A549 (cell line): ENCODE results near the gene A2ML1. TPM values are rescaled to one million over a fixed set of nuclear protein-coding genes. Genes with fewer than 3 reads are reported as not detected.

Source experiments
- ATAC-seq, 2 experiments: fragments of 200-7000 bp in 1 of 2; fragments of >200 bp in 1 of 2; cut with Nextera tagmentation in 1 of 2; cut with Tn5 transposase in 1 of 2; 3 replicates each; pipeline versions ENCODE4 v1.8.0 to v1.9.1; 2018 to 2020; ENCODE audit warnings: mild to moderate bottlenecking in 1 of 2, moderate library complexity in 1 of 2
- CTCF ChIA-PET: fragments of 300-600 bp; sonication (Branson Sonifier 250); formaldehyde crosslinking; extraction: SDS; loops from one replicate; lab custom pipeline; 2021; ENCODE audit warnings: antibody characterized with exemption, inconsistent platforms; lab: Yijun Ruan, JAX
- POLR2A ChIA-PET: fragments of 350-600 bp; formaldehyde crosslinking; extraction: SDS; loops from one replicate; lab custom pipeline; 2021; ENCODE audit warnings: antibody characterized with exemption, inconsistent platforms; lab: Yijun Ruan, JAX
- DNase-seq, 2 experiments: peaks; one replicate each; pipeline versions ENCODE4 v3.0.0 to v3.0.0-alpha.2; 2011 to 2016; ENCODE audit warnings: low read depth in 1 of 2, low spot score in 1 of 2
- FAIRE-seq: peaks from 2 replicates; lab custom pipeline; 2011; peaks lifted over from hg19 to GRCh38; lab: Jason Lieb, UNC
- H3K27ac ChIP-seq, 2 experiments: fragments of >200 bp; sonication (Bioruptor Twin); formaldehyde crosslinking; 3 replicates each; pipeline ENCODE4 v1.5.1; 2016 to 2017
- H3K4me1 ChIP-seq: fragments of >200 bp; sonication (Bioruptor Twin); formaldehyde crosslinking; 3 replicates; pipeline ENCODE4 v1.6.1; 2016
- H3K4me2 ChIP-seq: fragments of >200 bp; sonication (Bioruptor Twin); formaldehyde crosslinking; 3 replicates; pipeline ENCODE4 v1.6.1; 2016
- H3K4me3 ChIP-seq: fragments of >200 bp; sonication (Bioruptor Twin); formaldehyde crosslinking; 3 replicates; pipeline ENCODE4 v1.5.1; 2016
- H3K9me3 ChIP-seq: fragments of >200 bp; sonication (Bioruptor Twin); formaldehyde crosslinking; 3 replicates; pipeline ENCODE4 v1.6.1; 2016
- BHLHE40 ChIP-seq: IDR thresholded peaks from 2 replicates; pipeline ENCODE4 v1.6.1; 2012; ENCODE audit warnings: low read depth, low read length, inconsistent platforms
- CEBPB ChIP-seq, 2 experiments: fragments of >200 bp in 1 of 2; sonication (Bioruptor Twin) in 1 of 2; formaldehyde crosslinking in 1 of 2; IDR thresholded peaks; 2 replicates each; pipeline ENCODE4 v1.6.1; 2012 to 2016
- CHD4 ChIP-seq: fragments of 200-600 bp; sonication (generic); IDR thresholded peaks from 2 replicates; pipeline ENCODE4 v1.6.1; 2016; ENCODE audit warnings: antibody characterized with exemption, mild to moderate bottlenecking, borderline replicate concordance
- EHF ChIP-seq: fragments of 250-450 bp; sonication (Bioruptor Pico); IDR thresholded peaks from 2 replicates; pipeline ENCODE4 v1.5.0; 2020; ENCODE audit warnings: mild to moderate bottlenecking
- ESRRA ChIP-seq: fragments of 150-350 bp; IDR thresholded peaks from 2 replicates; pipeline ENCODE4 v1.6.1; 2014; ENCODE audit warnings: mild to moderate bottlenecking, low read length, borderline replicate concordance
- FOSB ChIP-seq: fragments of 250-450 bp; sonication (Bioruptor Pico); IDR thresholded peaks from 2 replicates; pipeline ENCODE4 v1.5.0; 2020; ENCODE audit warnings: mild to moderate bottlenecking, moderate library complexity
- FOXS1 ChIP-seq: fragments of 250-450 bp; sonication (Bioruptor Pico); IDR thresholded peaks from 2 replicates; pipeline ENCODE4 v1.5.0; 2020; ENCODE audit warnings: mild to moderate bottlenecking, moderate library complexity
- GATA3 ChIP-seq: IDR thresholded peaks from 2 replicates; pipeline ENCODE4 v1.6.1; 2012; ENCODE audit warnings: borderline replicate concordance
- HEYL ChIP-seq: fragments of 250-450 bp; sonication (Bioruptor Pico); IDR thresholded peaks from 2 replicates; pipeline ENCODE4 v1.8.0; 2021; ENCODE audit warnings: mild to moderate bottlenecking, moderate library complexity
- HOXB5 ChIP-seq: fragments of 250-450 bp; sonication (Bioruptor Pico); IDR thresholded peaks from 2 replicates; pipeline ENCODE4 v1.5.0; 2020; ENCODE audit warnings: mild to moderate bottlenecking, moderate library complexity
- KDM1A ChIP-seq: fragments of 200-600 bp; sonication (generic); IDR thresholded peaks from 2 replicates; pipeline ENCODE4 v1.6.1; 2016; ENCODE audit warnings: low read depth, mild to moderate bottlenecking
- NFE2L2 ChIP-seq: fragments of 150-350 bp; conservative IDR thresholded peaks from 2 replicates; pipeline ENCODE4 v1.6.1; 2014; ENCODE audit warnings: low read length
- PHF8 ChIP-seq: fragments of 200-600 bp; sonication (generic); IDR thresholded peaks from 2 replicates; pipeline ENCODE4 v1.6.1; 2016; ENCODE audit warnings: low read depth, mild to moderate bottlenecking, antibody characterized with exemption, moderate library complexity, borderline replicate concordance
- POLR2AphosphoS2 ChIP-seq: conservative IDR thresholded peaks from 2 replicates; pipeline ENCODE4 v1.6.1; 2012; ENCODE audit warnings: low read length, improper control_type of control experiment, inconsistent platforms
- RAD21 ChIP-seq, 2 experiments: fragments of >200 bp in 1 of 2; sonication (Bioruptor Twin) in 1 of 2; formaldehyde crosslinking in 1 of 2; IDR thresholded peaks in 1 of 2; conservative IDR thresholded peaks in 1 of 2; 2 replicates in 1 of 2; 3 replicates in 1 of 2; pipeline ENCODE4 v1.6.1; 2012 to 2018; ENCODE audit warnings: inconsistent platforms in 1 of 2
- RFX5 ChIP-seq: fragments of 450-650 bp; IDR thresholded peaks from 2 replicates; pipeline ENCODE4 v1.7.1; 2014; ENCODE audit warnings: antibody characterized with exemption, mild to moderate bottlenecking, moderate library complexity
- RNF2 ChIP-seq: fragments of 200-600 bp; sonication (generic); IDR thresholded peaks from 2 replicates; pipeline ENCODE4 v1.6.1; 2016; ENCODE audit warnings: low read depth, mild to moderate bottlenecking, antibody characterized with exemption, moderate library complexity, borderline replicate concordance
- SMC3 ChIP-seq: fragments of >200 bp; sonication (Bioruptor Twin); formaldehyde crosslinking; IDR thresholded peaks from 3 replicates; pipeline ENCODE4 v1.6.1; 2018; ENCODE audit warnings: inconsistent platforms
- SREBF2 ChIP-seq: fragments of 450-650 bp; IDR thresholded peaks from 2 replicates; pipeline ENCODE4 v1.6.1; 2014; ENCODE audit warnings: mild to moderate bottlenecking, moderate library complexity
- TFCP2L1 ChIP-seq: fragments of 250-450 bp; sonication (Bioruptor Pico); IDR thresholded peaks from 2 replicates; pipeline ENCODE4 v1.5.0; 2021; ENCODE audit warnings: mild to moderate bottlenecking
- USF2 ChIP-seq: fragments of 450-650 bp; IDR thresholded peaks from 2 replicates; pipeline ENCODE4 v1.6.1; 2014; ENCODE audit warnings: antibody characterized with exemption
- ZFP36 ChIP-seq: fragments of 450-650 bp; IDR thresholded peaks from 2 replicates; pipeline ENCODE4 v1.6.1; 2014; ENCODE audit warnings: borderline replicate concordance; ENCODE audit not compliant: partially characterized antibody
- ZNF302 ChIP-seq: fragments of 250-450 bp; sonication (Bioruptor Pico); IDR thresholded peaks from 2 replicates; pipeline ENCODE4 v1.9.0; 2021; ENCODE audit warnings: inconsistent platforms, mild to moderate bottlenecking, moderate library complexity
- WGBS: methylation state at CpG from one replicate; pipeline ENCODE4 v1.1.6; 2017; ENCODE audit errors: missing lambda C conversion rate; 5-methylcytosine and 5-hydroxymethylcytosine counted together
- polyA plus RNA-seq, 4 experiments: library from polyadenylated mRNA; depleted of rRNA in 3 of 4; stranded (reverse); fragments of >200 nt; fragmentation: RNase III in 1 of 4; extraction: RNeasy Plus Mini Kit Qiagen cat#74134 plus additional on column Dnase treatment in 1 of 4; gene quantifications; 2 replicates in 3 of 4; 3 replicates in 1 of 4; pipeline ENCODE4 v1.2.3, GENCODE V29; 2011 to 2017
- TF ChIP-seq, protein P1 (sequence below): fragments of 150-350 bp; IDR thresholded peaks from 2 replicates; pipeline ENCODE4 v1.6.1; 2014; ENCODE audit warnings: low read depth, mild to moderate bottlenecking, low read length
- TF ChIP-seq, protein P2 (sequence below): fragments of 250-450 bp; sonication (Bioruptor Pico); IDR thresholded peaks from 2 replicates; pipeline ENCODE4 v1.5.0; 2021; ENCODE audit warnings: mild to moderate bottlenecking, moderate library complexity, borderline replicate concordance
- TF ChIP-seq, protein P3 (sequence below): fragments of >200 bp; sonication (Bioruptor Twin); formaldehyde crosslinking; IDR thresholded peaks from 3 replicates; pipeline ENCODE4 v1.6.1; 2016

A2ML1 gene
- polyA plus RNA-seq, 2 of the 4 experiments (the other 2 are of a cell fraction) = not detected

- no peak overlapping the region for H3K4me3 ChIP-seq
- POLR2A ChIA-PET = no interaction called here
- CTCF ChIA-PET = interaction anchor here (1.7 to 2.3 kb wide), 2 partner anchors 23 to 53 kb away, joined by 6 to 7 read pairs; no protein-coding TSS in a partner anchor
- ATAC-seq (no peak), DNase-seq (no peak), FAIRE-seq (no peak)
- H3K9me3 ChIP-seq = no peaks in the 10 kb centered on the region
- no peaks in the 10 kb centered on the region for H3K4me1 ChIP-seq
- WGBS = 33% methylated on average over 9 of the region's 9 CpGs
- no peak for TF ChIP-seq EHF (CRISPR knock-in tag)
- H3K27ac ChIP-seq = no peak overlapping the region
- no peak overlapping the region for H3K4me2 ChIP-seq
These were observed 14.9 kb downstream of the A2ML1 start for GRCh38 chr12:8837291-8837690.

DNA sequence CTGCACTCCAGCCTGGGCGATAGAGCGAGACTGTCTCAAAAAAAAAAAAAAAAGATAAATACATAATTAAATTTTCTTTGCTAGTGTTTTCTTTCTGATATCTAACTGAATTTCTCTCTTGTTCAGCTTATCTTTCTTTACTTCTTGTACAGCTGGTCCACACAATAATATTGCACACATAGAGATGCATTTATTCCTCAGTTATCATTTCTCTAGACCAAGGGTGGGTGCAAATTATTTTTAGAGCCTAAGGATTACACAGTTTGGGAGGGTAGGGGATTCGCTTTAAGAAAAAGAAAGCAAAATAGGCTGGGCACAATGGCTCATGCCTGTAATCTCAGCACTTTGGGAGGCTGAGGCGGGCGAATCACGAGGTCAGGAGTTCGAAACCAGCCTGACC lies 17.9 kb downstream of the A2ML1 start:
- no peak for DNase-seq
- Histone ChIP-seq H3K27ac (no peak overlapping the region), H3K4me2 (no peak overlapping the region), H3K4me1 (no peaks in the 10 kb centered on the region), H3K9me3 (no peaks in the 10 kb centered on the region), H3K4me3 (no peak overlapping the region)
- POLR2A ChIA-PET = no interaction called here
- 64% methylated on average over 7 of the region's 7 CpGs for WGBS
- no peak for ATAC-seq
- CTCF ChIA-PET = interaction anchor here (0.6 to 1.5 kb wide), 4 partner anchors 14 to 199 kb away, joined by 3 to 4 read pairs (median 3); no protein-coding TSS in a partner anchor
- TF ChIP-seq RFX5 = no peak
- TF ChIP-seq FOXS1 (CRISPR knock-in tag) = no peak
- TF ChIP-seq GATA3 = no peak
- no peak for TF ChIP-seq SMC3
- TF ChIP-seq ESRRA = no peak
- TF ChIP-seq ZFP36 = no peak
- no peak for TF ChIP-seq FOSB (CRISPR knock-in tag)
- no peak for FAIRE-seq

GRCh38 chr12:8840938-8841633 lies 18.7 kb downstream of the A2ML1 start:
- Histone ChIP-seq H3K27ac (no peak overlapping the region), H3K9me3 (no peaks in the 10 kb centered on the region), H3K4me3 (no peak overlapping the region), H3K4me1 (no peaks in the 10 kb centered on the region), H3K4me2 (no peak overlapping the region)
- CTCF ChIA-PET = interaction anchor here (0.6 to 1.2 kb wide), 5 partner anchors 15 to 208 kb away, joined by 3 to 4 read pairs (median 3); no protein-coding TSS in a partner anchor
- TF ChIP-seq BHLHE40 (no peak), RNF2 (no peak), HEYL (no peak), NFE2L2 (no peak), HOXB5 (CRISPR knock-in tag) (no peak), RAD21 (conservative IDR thresholded peaks at IDR 0.05 in 1 of 2, IDR thresholded peaks at IDR 0.05 in 1 of 2) (no peak), POLR2AphosphoS2 (no peak), CEBPB (IDR thresholded peaks at IDR 0.05) (no peak), FOSB (CRISPR knock-in tag) (no peak), SREBF2 (no peak), USF2 (no peak), KDM1A (no peak), RFX5 (no peak), CHD4 (no peak), PHF8 (no peak), TFCP2L1 (no peak), ZNF302 (CRISPR knock-in tag) (no peak)
- TF ChIP-seq, protein P1, sequence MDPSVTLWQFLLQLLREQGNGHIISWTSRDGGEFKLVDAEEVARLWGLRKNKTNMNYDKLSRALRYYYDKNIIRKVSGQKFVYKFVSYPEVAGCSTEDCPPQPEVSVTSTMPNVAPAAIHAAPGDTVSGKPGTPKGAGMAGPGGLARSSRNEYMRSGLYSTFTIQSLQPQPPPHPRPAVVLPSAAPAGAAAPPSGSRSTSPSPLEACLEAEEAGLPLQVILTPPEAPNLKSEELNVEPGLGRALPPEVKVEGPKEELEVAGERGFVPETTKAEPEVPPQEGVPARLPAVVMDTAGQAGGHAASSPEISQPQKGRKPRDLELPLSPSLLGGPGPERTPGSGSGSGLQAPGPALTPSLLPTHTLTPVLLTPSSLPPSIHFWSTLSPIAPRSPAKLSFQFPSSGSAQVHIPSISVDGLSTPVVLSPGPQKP = no peak
- TF ChIP-seq, protein P2, sequence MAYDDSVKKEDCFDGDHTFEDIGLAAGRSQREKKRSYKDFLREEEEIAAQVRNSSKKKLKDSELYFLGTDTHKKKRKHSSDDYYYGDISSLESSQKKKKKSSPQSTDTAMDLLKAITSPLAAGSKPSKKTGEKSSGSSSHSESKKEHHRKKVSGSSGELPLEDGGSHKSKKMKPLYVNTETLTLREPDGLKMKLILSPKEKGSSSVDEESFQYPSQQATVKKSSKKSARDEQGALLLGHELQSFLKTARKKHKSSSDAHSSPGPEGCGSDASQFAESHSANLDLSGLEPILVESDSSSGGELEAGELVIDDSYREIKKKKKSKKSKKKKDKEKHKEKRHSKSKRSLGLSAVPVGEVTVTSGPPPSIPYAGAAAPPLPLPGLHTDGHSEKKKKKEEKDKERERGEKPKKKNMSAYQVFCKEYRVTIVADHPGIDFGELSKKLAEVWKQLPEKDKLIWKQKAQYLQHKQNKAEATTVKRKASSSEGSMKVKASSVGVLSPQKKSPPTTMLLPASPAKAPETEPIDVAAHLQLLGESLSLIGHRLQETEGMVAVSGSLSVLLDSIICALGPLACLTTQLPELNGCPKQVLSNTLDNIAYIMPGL (CRISPR knock-in tag) = no peak
- TF ChIP-seq, protein P3, sequence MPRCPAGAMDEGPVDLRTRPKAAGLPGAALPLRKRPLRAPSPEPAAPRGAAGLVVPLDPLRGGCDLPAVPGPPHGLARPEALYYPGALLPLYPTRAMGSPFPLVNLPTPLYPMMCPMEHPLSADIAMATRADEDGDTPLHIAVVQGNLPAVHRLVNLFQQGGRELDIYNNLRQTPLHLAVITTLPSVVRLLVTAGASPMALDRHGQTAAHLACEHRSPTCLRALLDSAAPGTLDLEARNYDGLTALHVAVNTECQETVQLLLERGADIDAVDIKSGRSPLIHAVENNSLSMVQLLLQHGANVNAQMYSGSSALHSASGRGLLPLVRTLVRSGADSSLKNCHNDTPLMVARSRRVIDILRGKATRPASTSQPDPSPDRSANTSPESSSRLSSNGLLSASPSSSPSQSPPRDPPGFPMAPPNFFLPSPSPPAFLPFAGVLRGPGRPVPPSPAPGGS = no peak
- WGBS = 48% methylated on average over 7 of the region's 8 CpGs
- FAIRE-seq (no peak), DNase-seq (no peak), ATAC-seq (no peak)
- POLR2A ChIA-PET = no interaction called here
